Measurements from ENCODE around the gene CDCA8.
"Not testable (repeated sequence)": the region's sequence is repeated elsewhere in the genome, so short reads cannot be mapped to it uniquely, and the experiment has no call there.

The CDCA8 gene

GRCh38 chr1:37673920-37674319, 18.4 kb upstream of the CDCA8 start:
- DNase-seq, result no peak

- DNase-seq, result no peak
These were observed 15.8 kb upstream of the CDCA8 start for GRCh38 chr1:37676281-37677142.

- no peak for DNase-seq
These were observed 15.2 kb upstream of the CDCA8 start for GRCh38 chr1:37677143-37677439.

GRCh38 chr1:37677808-37678207, 14.5 kb upstream of the CDCA8 start:
- DNase-seq, result no peak

GRCh38 chr1:37680933-37681332, 11.4 kb upstream of the CDCA8 start:
- no peak for DNase-seq

- DNase-seq, result peak; percentile 85
These were observed 9.9 kb upstream of the CDCA8 start for GRCh38 chr1:37682334-37682987.

- DNase-seq, result not testable (repeated sequence)
These were observed 8.1 kb upstream of the CDCA8 start for GRCh38 chr1:37684182-37684581.

GRCh38 chr1:37685722-37686121, 6.6 kb upstream of the CDCA8 start:
- DNase-seq, result no peak

- DNase-seq, result not testable (repeated sequence)
These were observed 4.6 kb upstream of the CDCA8 start for GRCh38 chr1:37687764-37688163.

GRCh38 chr1:37688926-37689325, 3.4 kb upstream of the CDCA8 start:
- DNase-seq, result no peak

GRCh38 chr1:37691497-37692077, 729 bp upstream of the CDCA8 start:
- DNase-seq, result peak; percentile 30

GRCh38 chr1:37692834-37693175, 489 bp downstream of the CDCA8 start:
- no peak for DNase-seq

GRCh38 chr1:37697090-37697489, 4.8 kb downstream of the CDCA8 start:
- DNase-seq, result no peak

GRCh38 chr1:37697737-37698136, 5.4 kb downstream of the CDCA8 start:
- no peak for DNase-seq

- DNase-seq, result no peak
These were observed 6.8 kb downstream of the CDCA8 start for GRCh38 chr1:37699147-37699546.

GRCh38 chr1:37701051-37701450, 8.7 kb downstream of the CDCA8 start:
- DNase-seq, result no peak

- DNase-seq, result no peak
These were observed 10.7 kb downstream of the CDCA8 start for GRCh38 chr1:37703061-37703460.

GRCh38 chr1:37704966-37705365, 12.7 kb downstream of the CDCA8 start:
- DNase-seq, result no peak

- DNase-seq, result no peak
These were observed 13.1 kb downstream of the CDCA8 start for GRCh38 chr1:37705399-37705798.

- no peak for DNase-seq
These were observed 16.2 kb downstream of the CDCA8 start for GRCh38 chr1:37708471-37708870.

- DNase-seq, result no peak
These were observed 21.9 kb downstream of the CDCA8 start for GRCh38 chr1:37714226-37714625.

- no peak for DNase-seq
These were observed 22.4 kb downstream of the CDCA8 start for GRCh38 chr1:37714689-37715088.

- no peak for DNase-seq
These were observed 24.0 kb downstream of the CDCA8 start for GRCh38 chr1:37716321-37716720.

GRCh38 chr1:37717631-37718030, 25.3 kb downstream of the CDCA8 start:
- DNase-seq, result no peak
